Activated gamma-delta T cell treated with anti-CD3 and anti-CD28 coated beads, Interleukin-2, amount 50 U/mL, for 16 hours (primary cell): ENCODE measurements around the gene GINS2.

ENCODE experiments used
- DNase-seq: peaks from one replicate; pipeline ENCODE4 v3.0.0-alpha.2; 2020; ENCODE audit warnings: low read depth

GINS2 gene

GRCh38 chr16:85716022-85716679 is 27.4 kb upstream of the GINS2 start:
- DNase-seq = no peak

GRCh38 chr16:85715169-85716021 is 26.6 kb upstream of the GINS2 start:
- no peak for DNase-seq

- no peak for DNase-seq
Measured at GRCh38 chr16:85712801-85713200, 24.0 kb upstream of the GINS2 start.

- DNase-seq = no peak
Measured at GRCh38 chr16:85711982-85712587, 23.3 kb upstream of the GINS2 start.

- no peak for DNase-seq
Measured at GRCh38 chr16:85710732-85711131, 22.0 kb upstream of the GINS2 start.

GRCh38 chr16:85709766-85710585 is 21.2 kb upstream of the GINS2 start:
- no peak for DNase-seq

- no peak for DNase-seq
Measured at GRCh38 chr16:85708338-85708737, 19.6 kb upstream of the GINS2 start.

GRCh38 chr16:85707528-85708095 is 18.9 kb upstream of the GINS2 start:
- no peak for DNase-seq

GRCh38 chr16:85706449-85707034 is 17.8 kb upstream of the GINS2 start:
- no peak for DNase-seq

- DNase-seq = no peak
Measured at GRCh38 chr16:85704900-85705846, 16.4 kb upstream of the GINS2 start.

DNA sequence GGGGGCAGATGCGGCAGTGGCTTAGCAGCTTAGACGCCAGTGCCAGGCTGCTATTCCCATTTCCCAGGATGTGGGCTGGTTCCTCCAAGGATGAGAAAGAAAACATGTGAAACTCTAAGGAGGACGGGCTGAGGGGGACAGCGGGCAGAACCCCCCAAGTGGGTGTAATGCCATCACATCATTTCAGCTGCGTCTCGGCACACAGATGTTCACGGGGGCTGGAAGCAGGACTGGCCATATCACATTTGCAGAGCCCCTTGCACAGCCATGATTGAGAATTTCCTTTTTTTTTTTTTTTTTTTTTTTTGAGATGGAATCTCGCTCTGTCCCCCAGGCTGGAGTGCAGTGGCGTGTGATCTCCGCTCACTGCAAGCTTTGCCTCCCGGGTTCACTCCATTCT is 15.3 kb upstream of the GINS2 start:
- no peak for DNase-seq

- no peak for DNase-seq
Measured at GRCh38 chr16:85699628-85700027, 10.9 kb upstream of the GINS2 start.

DNA sequence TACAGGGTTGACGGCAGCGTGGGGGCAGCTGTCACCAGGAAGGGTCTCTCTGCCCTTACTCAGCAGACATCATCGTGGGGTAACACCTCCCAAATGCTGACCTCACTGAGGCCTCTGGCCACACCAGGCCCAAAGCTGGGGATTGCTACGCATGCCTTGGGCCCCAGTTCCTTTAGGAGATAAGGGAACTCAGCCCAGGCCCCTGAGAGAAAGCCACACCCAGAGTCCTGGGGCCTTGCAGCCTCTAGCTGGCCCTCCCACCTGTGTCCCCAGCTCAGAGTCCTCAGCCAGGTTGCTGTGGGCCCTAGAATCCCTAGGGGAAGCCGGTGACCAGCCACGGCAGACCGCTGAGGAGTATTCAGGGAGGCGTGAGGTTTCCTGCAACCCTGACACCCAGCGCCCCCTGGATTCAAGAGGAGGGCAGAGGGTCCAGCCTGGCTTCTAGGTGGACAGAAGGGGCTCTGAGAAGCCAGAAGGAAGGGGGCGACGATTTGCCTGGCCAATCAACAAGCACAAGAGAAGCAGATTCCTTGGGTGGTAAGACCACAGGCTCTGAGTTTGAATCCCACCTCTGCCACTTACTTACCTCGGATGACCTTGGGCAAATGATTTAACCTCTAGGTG is 10.3 kb upstream of the GINS2 start:
- DNase-seq = no peak

DNA sequence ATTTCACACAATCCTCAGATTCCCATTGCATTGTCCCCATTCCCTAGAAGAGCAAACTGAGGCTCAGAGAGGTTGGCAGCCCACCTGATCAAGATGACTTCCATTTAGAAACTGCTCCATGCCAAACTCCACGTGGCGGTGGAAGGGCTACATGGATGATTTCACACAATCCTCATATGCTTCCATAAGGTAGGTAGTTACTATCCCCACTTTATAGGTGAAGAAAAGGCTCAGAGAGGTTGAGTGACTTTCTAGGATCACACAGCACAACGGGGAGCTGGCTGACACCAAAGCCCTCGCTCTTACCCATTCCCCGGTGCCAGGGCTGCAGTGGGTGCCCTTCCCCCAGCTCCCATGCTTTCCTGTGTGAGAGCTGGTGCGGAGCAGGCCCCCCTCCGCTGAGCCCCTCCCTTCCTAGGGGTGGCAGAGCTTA is 9.7 kb upstream of the GINS2 start:
- DNase-seq = no peak

DNA sequence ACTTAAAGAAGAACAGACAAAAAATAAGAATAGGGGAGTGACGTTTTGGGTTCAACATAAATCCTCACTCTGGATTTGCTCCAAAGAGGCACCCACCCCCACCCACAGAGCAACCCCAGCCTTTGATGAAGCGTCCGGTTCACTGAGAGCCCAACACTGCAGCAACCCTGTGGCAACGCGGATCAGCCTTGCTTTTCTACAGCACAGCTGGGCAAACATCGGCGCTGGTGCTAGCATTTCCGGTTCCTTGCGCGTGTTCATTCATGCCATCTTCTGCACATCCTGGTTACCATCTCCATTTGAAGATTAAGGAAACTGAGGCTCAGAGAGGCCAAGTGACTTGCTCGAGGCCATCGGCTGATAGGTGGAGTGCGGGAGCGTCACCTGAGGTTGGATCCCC is 8.7 kb upstream of the GINS2 start:
- no peak for DNase-seq

DNA sequence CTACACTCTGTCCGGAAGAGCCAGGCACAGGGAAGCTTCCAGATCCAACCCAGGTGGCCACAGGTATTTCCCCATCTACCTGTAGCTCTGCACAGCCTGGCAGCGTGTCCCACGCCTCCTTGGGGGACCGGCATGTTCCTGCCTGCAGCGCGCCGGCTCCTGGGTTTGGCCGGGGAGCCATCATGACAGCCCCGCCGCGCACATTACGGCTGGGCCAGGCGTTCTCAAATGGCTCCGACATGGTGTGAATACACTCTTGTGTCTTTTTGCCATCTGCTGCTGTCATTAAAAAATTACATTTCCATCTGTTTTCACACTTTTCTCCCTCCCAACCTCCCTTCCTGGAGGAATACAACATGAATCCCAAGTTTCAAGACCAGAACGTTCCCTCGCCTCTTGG is 8.0 kb upstream of the GINS2 start:
- no peak for DNase-seq

- DNase-seq = no peak
Measured at GRCh38 chr16:85695196-85696128, 6.7 kb upstream of the GINS2 start.

DNA sequence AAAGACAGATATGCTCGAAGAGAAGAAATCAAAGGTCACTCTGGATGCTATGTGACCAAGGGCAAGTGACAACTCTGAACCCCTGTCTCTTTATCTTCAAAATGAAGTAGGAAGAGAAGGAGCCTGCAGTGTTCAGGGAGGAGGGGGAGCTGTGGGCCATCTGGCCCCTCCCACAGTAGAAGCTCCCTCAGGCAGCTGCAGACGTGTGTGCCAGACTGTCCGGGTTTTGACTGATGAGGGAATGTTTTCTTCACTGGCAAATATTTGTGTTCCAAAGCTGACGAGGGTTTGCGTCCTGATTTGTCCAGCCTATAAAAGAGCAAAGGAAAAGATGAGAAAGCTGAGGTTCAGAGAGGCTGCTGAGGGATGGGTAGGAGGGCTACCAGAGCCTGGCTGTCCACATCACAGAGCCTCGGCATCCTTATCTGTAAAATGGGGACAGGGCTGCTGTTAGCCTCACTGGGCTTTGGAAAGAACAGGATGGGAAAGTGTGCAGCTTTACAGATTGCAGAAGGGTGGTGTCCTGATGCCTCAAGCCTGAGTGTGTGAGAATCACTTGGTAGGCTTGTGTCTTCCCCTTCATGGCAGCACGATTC is 1.8 kb upstream of the GINS2 start:
- DNase-seq = no peak
